Gastrocnemius medialis (tissue), 4 donors: Measurements from ENCODE around the gene INPP5D.

Experiments used
- CTCF ChIP-seq, 5 experiments: fragments of 450-650 bp in 3 of 5; fragments of 200-600 bp in 2 of 5; sonication (generic) in 2 of 5; IDR thresholded peaks in 4 of 5; conservative IDR thresholded peaks in 1 of 5; 1 replicate in 4 of 5; 2 replicates in 1 of 5; pipeline ENCODE4 v1.5.1; 2016 to 2019; ENCODE audit warnings: antibody characterized with exemption in 5 of 5, mild to moderate bottlenecking in 3 of 5, moderate library complexity in 3 of 5
- POLR2A ChIP-seq, 2 donors: fragments of 450-650 bp; IDR thresholded peaks; one replicate each; pipeline ENCODE4 v1.6.1; 2017; ENCODE audit warnings: antibody characterized with exemption in 2 of 2, mild to moderate bottlenecking in 2 of 2, moderate library complexity in 2 of 2

GRCh38 chr2:233164967-233165366 is 104.8 kb downstream of the INPP5D start:
- TF ChIP-seq CTCF (IDR thresholded peaks at IDR 0.05 in 4 of 5, conservative IDR thresholded peaks at IDR 0.05 in 1 of 5), result no peak
- TF ChIP-seq POLR2A (IDR thresholded peaks at IDR 0.05), result no peak
